Measurements from ENCODE around the gene C11orf97.
"Not testable (repeated sequence)": the region's sequence is repeated elsewhere in the genome, so short reads cannot be mapped to it uniquely, and the experiment has no call there.

C11orf97 gene

DNA sequence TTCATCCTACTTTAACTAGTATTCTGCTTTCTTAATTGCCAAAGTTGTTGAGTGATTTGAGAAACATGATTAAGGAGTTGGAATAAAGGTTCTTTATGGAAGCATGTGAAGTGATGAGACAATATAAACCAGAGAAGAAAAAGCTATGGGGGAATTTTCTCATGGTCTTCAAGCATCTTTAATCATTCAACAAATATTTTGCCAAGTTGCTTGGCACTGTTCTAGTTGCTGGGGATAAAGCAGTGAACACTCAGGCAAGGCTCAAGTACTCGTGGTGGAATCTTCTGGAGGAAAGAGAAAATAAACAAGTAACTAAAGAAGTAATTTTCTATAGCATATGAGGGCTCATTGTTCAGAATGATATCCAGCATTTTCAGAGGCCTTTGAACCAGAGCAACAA is 45.7 kb downstream of the C11orf97 start:
- no peak for DNase-seq (ENCODE audit: low read depth in 2 of 2)

DNA sequence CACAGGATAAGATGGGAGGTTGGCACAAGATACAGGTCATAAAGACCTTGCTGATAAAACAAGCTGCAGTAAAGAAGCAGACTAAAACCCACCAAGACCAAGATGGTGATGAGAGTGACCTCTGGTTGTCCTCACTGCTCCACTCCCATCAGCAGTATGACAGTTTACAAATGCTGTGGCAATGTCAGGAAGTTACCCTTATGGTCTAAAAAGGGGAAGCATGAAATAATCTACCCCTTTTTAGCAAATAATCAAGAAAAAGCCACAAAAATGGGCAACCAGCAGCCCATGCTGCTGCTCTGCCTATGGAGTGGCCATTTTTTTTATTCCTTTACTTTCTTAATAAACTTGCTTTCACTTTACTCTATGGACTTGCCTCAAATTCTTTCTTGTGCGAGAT is 46.2 kb downstream of the C11orf97 start:
- no peak for DNase-seq (ENCODE audit: low read depth in 2 of 2)

- DNase-seq (ENCODE audit: low read depth in 2 of 2): no peak
Measured at GRCh38 chr11:94558932-94559331, 46.7 kb downstream of the C11orf97 start.

- DNase-seq (ENCODE audit: low read depth in 2 of 2): no peak
Measured at GRCh38 chr11:94559361-94559760, 47.1 kb downstream of the C11orf97 start.

GRCh38 chr11:94560834-94561233 is 48.6 kb downstream of the C11orf97 start:
- DNase-seq (ENCODE audit: low read depth in 2 of 2): no peak

DNA sequence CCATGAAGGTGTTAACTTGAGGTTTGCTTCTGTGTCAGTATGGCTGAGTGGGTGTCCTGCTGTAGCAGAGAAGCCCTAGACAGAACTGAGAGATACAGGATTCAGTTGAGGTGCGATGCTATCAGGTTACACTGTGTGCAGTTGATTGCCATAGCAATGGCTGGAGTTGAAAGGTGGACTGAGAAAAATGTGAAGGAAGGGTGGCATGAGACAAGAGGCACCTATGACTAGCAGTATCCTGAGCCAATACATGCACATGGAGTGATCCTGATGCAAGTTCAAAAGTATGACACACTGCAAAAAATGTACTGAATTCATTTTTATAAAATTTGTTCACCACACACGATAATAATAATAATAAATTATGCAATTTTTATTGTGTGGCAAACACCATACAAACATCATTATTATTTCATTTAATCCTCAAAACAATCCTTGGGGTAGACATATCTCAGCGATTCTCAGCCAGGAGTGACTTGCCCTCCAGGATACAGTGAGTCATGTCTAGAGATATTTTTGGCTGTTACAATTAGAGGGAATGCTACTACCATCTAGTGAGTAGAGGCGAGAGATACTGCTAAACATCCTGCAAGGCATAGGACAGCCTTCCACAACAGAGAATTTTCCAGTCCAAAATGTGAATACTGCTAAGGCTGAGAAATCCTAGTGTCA is 51.1 kb downstream of the C11orf97 start:
- no peak for DNase-seq (ENCODE audit: low read depth in 2 of 2)

DNA sequence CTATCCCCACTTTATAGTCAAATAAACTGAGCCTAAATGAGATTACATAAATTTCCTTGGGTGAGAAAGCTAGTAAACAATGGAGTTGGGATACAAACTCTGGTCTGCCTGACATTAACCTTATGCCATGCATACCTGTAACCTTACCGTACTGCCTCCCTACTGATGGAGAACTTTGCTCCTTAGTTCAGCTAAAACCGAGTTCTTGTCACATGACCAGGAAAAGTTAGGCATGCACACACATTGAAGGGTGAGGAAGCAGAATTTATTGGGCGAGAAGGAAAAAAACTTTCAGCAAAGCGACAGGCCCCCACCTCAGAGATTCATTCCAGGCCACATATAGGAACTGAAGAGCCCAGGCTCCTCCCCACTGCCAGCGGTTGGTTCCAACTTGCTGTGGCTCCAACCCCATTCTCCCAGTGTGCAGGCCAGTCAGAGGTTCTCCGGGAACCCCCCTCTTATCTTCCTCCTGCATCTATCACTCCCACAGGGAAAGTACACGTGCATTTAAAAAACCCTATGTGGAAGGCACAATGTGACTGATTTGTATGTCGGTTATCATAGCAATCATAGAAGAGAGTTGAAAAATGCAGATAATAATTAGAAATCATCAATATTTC is 51.7 kb downstream of the C11orf97 start:
- DNase-seq (ENCODE audit: low read depth in 2 of 2): no peak

GRCh38 chr11:94567181-94567670 is 55.0 kb downstream of the C11orf97 start, which contains the start of gene PIWIL4:
Gene PIWIL4 (plus strand): TSS chr11:94567368. CDS start chr11:94567519, 151 bp downstream.
- DNase-seq (ENCODE audit: low read depth in 2 of 2): no peak

- no peak for DNase-seq (ENCODE audit: low read depth in 2 of 2)
Measured at GRCh38 chr11:94568200-94568599, 55.9 kb downstream of the C11orf97 start.

DNA sequence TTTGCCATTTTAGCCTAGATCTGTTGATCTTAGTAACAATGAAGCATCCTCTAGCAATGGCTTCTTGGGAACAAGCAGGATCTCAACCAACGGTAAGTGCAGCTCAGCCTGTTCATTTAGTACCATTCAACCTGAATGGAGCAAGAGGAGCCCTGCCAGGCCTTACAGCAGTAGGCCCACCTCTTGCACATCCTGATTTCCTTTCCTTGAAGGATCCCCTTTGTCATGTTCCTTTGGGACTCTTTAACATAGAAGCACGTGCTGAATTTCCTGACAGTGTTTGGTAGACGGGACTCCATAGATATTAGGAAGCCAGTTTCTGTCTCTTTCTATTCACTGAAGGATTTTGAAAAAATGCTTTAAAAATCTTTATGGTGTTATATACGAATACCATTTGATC is 56.5 kb downstream of the C11orf97 start:
- no peak for DNase-seq (ENCODE audit: low read depth in 2 of 2)

DNA sequence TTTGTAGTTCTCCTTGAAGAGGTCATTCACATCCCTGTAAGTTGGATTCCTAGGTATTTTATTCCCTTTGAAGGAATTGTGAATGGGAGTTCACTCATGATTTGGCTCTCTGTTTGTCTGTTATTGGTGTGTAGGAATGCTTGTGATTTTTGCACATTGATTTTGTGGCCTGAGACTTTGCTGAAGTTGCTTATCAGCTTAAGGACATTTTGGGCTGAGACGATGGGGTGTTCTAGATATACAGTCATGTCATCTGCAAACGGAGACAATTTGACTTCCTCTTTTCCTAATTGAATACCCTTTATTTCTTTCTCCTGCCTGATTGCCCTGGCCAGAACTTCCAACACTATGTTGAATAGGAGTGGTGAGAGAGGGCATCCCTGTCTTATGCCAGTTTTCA is 60.7 kb downstream of the C11orf97 start:
- not testable (repeated sequence) for DNase-seq (ENCODE audit: low read depth in 2 of 2)

DNA sequence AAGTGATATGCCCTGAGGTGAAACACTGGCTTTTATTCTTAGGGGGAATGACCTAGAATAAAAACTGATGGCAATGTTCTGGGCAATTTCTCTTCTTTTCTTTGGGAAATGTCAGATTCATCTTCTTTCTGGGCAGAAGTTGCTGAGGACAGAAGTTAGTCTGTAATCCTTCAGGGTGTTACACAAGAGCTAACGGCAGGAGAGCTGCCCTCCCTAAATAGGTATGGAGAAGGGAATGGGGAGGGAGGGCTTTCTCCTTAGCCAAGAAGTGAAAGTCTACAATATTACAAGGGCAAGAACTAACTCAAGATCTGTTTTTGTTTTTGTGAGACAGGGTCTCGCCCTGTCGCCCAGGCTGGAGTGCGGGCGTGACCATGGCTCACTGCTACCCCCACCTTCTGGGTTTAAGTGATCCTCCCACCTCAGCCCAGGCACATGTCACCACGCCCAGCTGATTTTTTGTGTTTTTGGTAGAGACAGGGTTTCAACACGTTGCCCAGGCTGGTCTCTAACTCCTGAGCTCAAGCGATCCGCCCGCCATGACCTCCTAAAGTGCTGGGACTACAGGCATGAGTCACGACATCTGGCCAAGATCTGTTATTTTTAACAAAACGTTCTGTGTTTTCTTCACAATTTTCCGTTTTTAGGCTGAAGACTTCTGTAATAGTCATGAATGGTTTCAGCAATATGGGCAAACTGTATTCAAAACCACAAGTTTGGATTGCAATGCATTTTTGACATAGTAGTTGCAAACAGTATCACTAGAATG is 62.1 kb downstream of the C11orf97 start:
- no peak for DNase-seq (ENCODE audit: low read depth in 2 of 2)

- DNase-seq (ENCODE audit: low read depth in 2 of 2): no peak
Measured at GRCh38 chr11:94576306-94576705, 64.0 kb downstream of the C11orf97 start.

DNA sequence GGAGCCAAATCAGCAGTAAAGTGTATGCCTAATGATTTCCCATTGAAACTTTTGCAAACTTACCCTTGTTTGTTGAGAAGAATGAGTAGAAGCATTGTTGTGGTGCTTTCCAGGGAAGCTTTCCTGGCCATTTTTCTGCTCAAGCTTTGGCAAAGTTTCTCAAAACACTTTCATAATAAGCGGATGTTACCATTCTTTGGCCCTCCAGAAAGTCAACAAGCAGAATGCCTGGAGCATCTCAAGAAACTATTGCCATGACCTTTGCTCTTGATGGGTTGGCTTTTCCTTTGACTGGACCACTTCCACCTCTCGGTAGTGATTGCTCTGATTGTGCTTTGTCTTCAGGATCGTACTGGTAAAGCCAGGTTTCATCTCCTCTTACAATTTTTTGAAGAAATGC is 65.6 kb downstream of the C11orf97 start:
- no peak for DNase-seq (ENCODE audit: low read depth in 2 of 2)
